GM12864 (cell line): ENCODE measurements around the gene SEMA5B.

Experiments
- DNase-seq: peaks from one replicate; pipeline ENCODE4 v3.0.0-alpha.2; 2011; ENCODE audit warnings: low read depth
- H3K4me3 ChIP-seq: 2 replicates; pipeline ENCODE4 v1.5.1; 2011; ENCODE audit warnings: mild to moderate bottlenecking, low read depth, low read length, control low read depth
- TF ChIP-seq, protein P1 (sequence below): IDR thresholded peaks from 2 replicates; pipeline ENCODE4 v1.5.1; 2011; ENCODE audit warnings: low read depth, mild to moderate bottlenecking, moderate library complexity, low read length, control low read depth, inconsistent platforms; ENCODE audit errors: missing control alignments

SEMA5B gene

DNA sequence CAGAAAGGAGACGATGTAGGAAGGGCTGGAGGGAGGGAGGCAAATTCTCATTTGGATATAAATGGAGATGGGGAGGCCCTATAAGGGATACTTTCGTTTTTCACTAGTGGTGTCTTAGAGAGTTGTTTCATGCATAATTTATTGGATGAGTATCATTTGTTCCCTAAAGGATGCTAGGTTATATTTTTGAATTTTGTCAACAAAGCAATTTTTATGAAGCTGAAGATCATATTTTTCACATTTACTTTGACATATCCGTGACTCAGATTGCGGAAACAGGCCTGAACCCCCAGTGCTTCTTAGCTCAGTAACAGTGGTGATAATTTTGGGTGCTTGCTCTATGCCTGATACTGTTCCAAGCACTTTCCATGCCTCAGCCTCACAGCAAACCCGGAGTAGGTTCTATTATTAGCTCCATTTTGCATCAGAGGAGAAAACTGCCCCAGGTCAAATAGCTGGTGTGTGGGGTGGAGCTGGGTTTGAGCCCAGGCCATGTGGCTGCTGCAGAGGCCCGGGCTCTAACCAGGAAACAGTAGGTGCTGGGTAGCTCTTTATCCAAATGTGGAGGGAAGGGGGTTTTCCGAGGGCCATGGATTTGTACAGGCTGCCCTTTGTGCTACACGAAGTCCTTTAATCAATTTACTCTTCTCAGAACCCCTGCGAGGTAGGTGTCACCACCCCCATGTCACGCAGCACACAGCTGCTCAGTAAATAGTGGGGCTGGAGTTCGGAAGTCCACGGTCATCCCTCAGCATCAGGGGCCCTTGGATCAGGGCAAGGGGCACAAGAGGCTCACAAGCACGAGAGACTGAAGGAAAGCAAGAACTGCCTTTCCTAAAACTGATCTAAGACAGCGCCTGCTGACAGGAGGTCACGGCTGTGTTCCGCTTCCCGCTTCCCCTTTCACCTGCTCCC is 133.6 kb downstream of the SEMA5B start:
- TF ChIP-seq, protein P1, sequence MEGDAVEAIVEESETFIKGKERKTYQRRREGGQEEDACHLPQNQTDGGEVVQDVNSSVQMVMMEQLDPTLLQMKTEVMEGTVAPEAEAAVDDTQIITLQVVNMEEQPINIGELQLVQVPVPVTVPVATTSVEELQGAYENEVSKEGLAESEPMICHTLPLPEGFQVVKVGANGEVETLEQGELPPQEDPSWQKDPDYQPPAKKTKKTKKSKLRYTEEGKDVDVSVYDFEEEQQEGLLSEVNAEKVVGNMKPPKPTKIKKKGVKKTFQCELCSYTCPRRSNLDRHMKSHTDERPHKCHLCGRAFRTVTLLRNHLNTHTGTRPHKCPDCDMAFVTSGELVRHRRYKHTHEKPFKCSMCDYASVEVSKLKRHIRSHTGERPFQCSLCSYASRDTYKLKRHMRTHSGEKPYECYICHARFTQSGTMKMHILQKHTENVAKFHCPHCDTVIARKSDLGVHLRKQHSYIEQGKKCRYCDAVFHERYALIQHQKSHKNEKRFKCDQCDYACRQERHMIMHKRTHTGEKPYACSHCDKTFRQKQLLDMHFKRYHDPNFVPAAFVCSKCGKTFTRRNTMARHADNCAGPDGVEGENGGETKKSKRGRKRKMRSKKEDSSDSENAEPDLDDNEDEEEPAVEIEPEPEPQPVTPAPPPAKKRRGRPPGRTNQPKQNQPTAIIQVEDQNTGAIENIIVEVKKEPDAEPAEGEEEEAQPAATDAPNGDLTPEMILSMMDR, result no peak
- no peak overlapping the region for H3K4me3 ChIP-seq
- no peak for DNase-seq

DNA sequence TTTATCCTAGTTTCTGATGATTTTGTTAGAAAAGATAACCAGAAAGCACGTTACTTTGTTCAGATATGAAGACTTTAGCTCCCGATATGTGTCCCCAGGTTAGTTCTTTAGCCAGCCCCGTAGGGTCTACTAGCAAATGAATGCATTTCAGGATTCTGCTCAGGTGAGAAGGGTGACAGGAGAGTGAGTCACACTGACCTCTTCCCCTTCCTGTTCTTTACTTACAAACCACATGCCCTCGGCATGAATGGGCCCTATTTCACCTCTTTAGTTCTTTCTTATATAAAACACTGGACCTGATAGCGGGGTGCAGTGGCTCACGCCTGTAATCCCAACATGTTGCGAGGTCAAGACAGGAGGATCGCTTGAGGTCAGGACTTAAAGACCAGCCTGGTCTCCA is 134.3 kb downstream of the SEMA5B start:
- H3K4me3 ChIP-seq, result no peak overlapping the region
- TF ChIP-seq, protein P1, result no peak
- no peak for DNase-seq

DNA sequence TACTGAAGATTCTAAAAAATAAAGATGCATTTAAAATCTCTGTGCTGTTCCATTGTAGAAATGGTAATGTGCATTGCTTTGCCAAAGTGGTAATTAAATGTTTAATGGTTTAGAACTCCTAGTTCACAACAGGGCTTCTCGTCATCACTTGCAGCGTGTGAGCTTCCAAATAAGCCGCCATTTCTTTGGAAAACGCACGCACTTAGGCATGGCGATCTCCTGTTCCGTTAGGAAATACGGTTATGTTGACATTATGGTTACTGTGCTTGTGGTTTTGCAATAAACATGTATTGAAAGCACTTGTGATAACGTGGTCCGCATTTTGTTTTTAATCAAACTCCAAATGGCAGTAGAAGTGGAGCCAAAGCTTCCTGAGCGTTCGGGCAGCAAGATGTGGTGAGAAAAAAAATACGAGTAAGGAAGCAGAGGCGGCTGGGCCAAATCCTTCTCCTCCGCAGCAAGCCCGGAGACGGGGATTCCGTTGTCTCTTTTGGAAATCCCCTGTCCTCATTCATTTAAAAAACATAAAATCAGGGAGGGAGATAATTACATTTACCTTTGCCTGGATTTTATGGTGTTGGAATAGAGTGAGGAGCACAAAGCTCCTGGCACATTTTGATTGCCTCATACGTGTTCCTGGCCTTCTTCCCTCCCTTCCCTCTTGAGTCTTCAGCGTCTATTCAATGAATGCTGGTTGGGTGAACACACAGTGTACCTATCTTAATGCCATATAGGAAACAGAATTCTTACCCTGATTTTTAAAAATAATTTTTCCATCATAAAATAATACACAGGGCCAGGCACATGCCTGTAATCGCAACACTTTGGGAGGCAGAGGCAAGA is 135.2 kb downstream of the SEMA5B start:
- no peak overlapping the region for H3K4me3 ChIP-seq
- no peak for DNase-seq
- TF ChIP-seq, protein P1, result no peak

DNA sequence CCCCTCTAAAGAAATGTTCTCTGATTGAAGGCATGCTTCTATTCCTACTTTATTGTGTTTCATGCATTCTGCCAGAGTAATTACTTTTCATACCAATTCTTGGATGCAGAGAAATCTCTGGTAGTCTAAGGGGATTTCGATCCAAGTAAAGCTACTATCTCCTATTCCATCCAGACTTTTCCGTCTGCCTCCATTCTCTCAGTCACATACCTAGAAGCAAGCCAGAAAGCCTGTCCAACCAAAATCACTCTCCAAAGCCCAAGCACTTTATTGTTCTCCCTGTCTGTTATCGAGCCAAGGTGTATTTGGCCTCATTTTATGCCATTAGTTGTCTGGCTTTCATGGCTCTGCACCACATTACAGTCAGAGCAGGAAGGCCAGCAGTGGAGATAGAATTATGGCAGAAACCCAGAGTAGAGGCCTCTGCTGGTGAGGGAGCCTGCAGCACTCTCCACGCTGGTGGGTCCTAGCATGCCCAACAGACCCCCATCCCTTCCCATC is 136.8 kb downstream of the SEMA5B start:
- DNase-seq, result no peak
- TF ChIP-seq, protein P1, result no peak
- no peak overlapping the region for H3K4me3 ChIP-seq

DNA sequence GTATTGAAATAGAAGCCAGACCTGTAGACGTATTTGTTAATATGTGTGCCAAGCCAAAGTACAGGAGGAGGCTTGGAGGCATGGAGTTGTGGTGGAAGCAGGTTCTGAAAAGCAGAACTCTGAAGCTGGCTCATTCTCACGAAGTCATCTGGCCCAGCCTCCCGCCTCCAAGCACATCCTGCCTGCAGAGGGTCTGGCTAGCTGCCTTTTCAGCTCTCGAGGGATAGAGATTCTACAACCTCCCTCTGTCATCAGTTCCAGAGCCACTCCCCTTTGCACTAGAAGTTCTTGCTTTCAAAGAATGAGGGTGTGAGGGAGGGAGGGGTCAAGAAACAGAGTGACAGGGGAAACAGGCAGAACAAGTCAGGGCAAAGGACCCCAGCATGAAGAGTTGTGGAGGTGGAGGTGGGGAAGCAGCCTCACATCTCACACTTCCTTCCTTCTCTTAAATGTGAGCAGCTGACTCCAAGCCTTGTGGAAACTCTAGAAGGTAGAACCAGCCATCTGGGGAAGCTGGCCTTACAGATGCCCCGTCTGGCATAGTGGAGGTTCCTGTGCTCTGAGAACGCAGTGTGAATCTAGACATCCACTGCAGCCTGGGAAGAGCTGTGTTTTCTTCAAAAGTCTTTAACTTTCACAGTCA is 137.4 kb downstream of the SEMA5B start:
- TF ChIP-seq, protein P1, result no peak
- H3K4me3 ChIP-seq, result no peak overlapping the region
- no peak for DNase-seq

DNA sequence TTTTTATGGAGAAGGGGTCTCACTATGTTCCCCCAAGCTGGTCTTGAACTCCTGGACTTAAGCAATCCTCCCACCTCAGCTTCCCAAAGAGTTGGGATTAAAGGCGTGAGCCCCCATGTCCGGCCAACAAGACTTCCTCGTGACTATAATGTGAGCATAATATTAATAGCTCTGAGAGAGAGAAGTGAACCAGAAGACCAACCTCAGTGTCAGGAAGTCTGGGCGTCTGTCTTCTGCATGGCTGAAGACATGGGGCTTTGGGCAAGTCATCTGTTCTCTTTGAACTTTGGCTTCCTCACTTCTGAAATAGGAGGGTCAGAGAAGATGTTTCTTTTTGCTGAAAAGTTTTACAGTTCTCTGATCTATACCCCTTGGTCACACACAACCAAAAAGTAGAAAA is 140.6 kb downstream of the SEMA5B start:
- DNase-seq, result no peak
- TF ChIP-seq, protein P1, result no peak
- no peak overlapping the region for H3K4me3 ChIP-seq
